T-helper 9 cell (primary cell): ENCODE data around the gene HPSE2.
"Not testable (repeated sequence)": the region's sequence is repeated elsewhere in the genome, so short reads cannot be mapped to it uniquely, and the experiment has no call there.

Source experiments
- DNase-seq: peaks from one replicate; pipeline ENCODE4 v3.0.0-alpha.2; 2020

HPSE2 gene

DNA sequence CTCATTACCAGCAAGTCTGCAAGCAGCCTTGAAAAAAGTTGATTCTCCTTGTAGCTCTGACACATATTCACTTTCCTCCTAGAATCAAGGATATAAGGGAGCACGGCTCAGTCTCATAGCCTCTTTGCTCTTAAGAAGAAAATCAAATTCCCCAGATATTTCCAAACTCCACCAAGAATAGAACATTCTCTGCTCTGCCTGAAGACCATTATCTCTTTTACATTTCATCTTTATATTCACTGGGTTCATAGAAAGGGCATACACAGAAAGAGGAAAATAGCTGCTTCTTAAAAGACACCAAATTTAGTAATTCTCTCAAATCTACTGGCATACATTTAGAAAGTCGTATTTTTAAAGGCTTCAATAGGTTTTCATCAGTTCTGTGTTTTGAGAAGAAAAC, 92.0 kb downstream of the HPSE2 start:
- no peak for DNase-seq

DNA sequence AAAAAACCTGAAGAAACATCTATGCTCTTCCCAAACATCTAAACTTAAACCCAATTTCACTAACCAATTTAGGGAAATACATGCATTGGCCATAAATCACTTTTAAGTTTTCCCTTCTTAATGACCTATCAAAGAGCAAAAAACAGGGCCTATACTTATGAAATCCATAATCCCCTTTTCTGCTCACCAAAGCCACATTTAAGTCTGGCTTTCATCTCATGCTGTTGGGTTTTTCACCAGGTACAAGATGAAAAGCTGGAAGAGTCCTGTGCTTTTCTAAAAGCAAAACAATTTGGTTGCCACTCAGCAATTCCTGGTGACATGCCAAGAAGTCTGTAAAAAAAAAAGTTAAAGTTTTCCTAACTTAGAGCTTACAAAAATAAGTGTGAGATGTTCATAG, 92.6 kb downstream of the HPSE2 start:
- DNase-seq, result no peak

DNA sequence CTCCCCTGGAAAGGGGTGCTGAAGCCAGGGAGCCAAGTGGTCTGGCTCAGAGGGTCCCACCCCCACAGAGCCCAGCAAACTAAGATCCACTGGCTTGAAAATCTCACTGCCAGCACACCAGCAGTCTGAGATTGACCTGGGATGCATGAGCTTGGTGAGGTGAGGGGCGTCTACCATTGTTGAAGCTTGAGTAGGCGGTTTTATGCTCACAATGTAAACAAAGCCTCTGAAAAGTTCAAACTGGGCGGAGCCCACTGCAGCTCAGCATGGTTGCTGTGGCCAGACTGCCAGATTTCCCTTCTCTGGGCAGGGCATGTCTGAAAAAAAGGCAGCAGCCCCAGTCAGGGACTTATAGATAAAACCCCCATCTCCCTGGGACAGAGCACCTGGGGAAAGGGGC, 102.8 kb downstream of the HPSE2 start:
- DNase-seq, result not testable (repeated sequence)

DNA sequence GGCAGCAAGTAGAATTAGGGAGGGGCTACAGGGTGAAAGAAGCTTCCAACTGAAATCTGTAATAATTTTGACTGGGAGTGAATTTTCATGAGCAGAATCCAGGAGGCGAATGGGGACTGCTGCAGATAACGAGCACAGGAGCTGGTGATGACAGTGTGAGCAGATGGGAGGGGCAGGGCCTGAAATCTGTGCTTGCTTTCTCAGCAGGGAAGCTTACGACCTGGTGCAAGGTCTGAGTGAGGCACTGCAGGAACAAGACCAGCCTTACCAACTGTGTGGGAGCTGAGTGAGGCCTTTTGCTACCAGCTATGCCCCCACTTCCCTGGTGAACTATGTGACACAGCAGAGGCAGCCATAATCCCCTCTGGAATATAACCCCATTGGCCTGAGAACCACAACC, 109.8 kb downstream of the HPSE2 start:
- DNase-seq, result no peak

DNA sequence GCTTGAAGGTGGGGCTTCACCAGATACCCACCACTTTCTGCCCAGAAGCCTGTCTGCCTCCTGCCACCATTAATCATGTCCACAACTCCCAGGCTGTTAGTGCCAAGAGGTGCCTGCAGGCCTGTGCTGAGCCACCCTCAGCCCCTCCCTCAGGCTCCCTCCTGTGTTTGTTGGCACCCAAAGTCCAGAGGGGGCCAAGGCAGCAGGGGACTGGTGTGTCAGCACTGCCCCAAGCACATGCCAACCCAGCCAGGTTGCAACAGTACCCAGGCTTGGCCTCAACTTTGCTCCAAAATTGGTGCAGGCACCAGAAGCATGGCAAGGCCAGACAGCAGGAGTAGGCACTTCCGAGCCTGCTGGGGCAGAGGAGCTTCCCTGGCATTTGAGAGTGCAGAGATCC, 111.3 kb downstream of the HPSE2 start:
- no peak for DNase-seq

DNA sequence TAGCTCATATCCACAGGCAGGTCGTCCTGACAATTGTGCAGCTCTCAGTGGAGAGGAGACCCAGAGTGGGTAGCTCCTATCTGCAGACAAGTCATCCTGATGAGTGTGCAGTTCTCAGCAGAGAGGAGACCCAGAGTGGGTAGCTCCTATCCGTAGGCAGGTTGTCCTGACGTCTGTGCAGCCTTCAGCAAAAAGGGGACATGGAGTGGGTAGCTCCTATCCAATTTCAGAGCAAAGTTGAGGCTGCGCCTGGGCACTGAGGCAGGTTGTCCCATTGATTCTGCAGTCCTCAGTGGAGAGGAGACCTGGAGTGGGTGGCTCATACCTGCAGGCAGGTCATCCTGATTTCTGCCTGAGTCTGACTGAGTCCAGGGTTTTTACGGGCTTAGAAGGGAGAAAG, 111.8 kb downstream of the HPSE2 start:
- DNase-seq, result no peak

DNA sequence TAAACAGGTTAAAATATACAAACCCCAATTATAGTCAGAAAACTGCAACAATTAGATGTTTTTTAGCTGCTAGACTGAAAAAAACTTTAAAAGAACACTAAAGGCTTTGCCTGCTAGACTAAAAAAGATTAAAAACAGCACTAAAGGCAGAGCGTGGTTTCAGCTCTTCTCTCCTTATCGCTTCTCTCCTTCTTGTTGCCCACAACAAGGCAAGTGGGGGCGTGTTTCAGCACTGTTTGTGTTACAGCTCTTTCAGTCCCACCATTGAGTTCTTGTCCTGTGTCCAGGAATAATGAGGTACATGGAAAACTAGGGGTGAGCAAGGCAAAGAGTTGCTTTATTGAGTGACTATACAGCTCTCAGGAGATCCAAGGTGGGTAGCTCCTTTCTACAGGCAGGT, 112.3 kb downstream of the HPSE2 start:
- no peak for DNase-seq

DNA sequence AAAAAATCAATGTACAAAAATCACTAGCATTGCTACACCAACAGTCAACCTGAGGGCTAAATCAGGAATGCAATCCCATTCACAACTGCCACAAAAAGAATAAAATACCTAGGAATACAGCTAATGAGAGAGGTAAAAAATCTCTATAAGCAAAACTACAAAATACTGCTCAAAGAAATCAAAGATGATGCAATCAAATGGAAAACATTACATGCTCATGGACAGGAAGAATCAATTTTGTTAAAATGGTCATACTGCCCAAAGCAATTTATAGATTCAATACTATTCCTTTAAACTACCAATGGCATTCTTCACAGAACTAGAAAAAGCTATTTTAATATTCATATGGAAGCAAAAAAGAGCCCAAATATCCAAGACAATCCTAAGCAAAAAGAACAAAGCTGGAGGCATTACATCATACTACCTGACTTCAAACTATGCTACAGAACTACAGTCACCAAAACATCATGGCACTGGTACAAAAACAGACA, 116.3 kb downstream of the HPSE2 start:
- no peak for DNase-seq

DNA sequence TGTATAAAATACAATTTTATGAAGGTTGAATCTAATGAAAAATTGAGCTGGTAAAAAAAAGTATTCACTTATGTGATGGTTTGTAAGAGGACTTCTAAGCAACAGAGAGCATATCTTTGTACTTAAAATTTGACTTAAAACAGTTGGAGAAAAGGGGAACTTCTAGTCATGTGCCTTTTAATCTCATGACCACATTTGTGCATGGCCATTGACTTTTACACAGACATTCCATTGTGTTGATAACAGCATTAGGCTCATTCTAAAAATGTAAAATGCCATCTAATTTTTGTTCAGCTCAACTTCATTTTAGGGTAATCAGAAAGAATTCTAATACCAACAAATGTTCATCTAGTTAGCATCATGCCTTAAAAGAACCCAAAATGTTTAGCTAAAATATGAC, 119.9 kb downstream of the HPSE2 start:
- no peak for DNase-seq

DNA sequence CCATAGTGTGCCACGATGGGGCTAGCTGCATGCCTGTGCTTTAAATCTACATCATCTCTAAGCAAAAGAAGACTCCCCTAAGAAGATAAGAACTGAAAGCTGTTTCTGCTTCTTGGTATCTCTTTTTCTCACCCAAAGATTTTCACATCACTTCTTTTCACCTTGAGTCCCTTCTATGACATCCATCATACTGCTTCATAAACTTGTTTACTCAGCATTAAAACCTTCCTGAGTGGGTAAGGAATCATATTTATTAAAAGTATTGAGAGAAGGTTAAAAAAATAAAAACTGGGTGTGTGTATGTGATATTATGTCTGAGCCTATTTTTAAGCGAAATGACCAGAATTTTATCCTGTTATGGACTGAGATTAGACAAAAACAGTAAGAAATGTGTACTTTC, 150.3 kb downstream of the HPSE2 start:
- DNase-seq, result no peak

DNA sequence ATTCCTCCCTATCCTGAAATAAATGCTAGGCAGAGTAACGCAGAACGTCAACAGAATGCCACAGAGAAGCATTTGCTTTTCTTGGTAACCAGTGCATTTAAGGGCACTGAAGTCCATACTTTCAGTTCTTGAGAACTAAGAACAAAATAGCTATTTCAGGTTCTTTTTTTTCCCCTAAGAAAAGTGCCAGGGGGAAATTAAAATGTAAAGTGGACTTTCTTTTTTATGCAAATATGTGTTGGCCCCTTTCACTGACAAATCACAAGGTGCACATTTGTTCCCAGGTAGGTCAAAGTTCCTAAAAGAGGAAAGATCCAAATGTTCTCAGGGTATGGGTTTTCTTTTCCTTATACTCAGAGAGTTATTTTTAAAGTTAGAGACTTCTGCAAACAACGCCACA, 151.5 kb downstream of the HPSE2 start:
- no peak for DNase-seq

DNA sequence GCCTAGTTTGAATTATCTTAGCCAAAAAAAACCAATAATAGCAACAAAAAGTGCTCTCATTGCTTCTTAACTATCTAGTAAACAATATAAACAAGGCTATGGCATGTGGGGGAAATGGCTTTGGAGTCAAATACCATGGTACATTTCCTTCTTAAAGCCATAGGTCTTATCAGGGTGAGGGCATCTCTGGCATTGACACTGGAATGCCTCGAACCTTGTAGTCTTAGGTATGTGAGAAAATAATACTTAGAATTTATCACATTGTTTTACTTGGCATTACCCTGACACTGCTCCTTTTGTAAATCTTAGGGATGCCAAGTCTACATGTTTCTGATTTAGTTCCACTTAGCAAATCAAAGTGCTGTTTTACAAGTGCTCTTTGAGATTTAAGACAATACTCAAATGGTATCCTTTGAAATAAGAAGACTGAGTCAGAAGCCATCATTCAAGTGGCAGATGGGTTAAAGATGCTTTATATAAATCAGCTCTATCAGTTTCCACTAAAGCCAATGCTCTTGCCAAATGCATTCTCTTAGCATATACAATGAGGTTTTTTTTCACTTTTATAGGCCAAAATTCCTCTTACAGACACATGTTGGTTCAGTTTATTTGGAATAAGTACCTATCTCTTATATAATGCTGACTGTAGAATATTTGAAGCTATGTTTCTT, 155.2 kb downstream of the HPSE2 start:
- no peak for DNase-seq

DNA sequence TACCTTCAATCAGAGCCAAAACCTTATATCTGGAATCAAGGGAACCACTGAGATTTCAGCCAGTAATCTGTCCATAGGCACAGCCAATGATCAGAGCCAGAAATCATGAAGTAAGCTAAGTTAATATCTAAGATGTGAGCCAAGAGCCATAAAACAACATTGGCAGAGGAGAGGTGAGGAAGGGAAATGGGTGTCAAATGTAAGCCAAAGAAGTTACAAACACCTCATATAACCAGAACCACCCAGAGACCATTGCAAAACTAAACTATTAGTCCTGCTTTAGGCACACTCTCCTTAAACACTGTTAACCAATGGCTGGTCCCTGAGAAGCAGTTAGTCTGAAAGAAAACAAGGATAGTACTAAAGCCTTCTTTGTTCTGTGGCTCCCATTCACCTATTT, 173.1 kb downstream of the HPSE2 start:
- DNase-seq, result no peak

DNA sequence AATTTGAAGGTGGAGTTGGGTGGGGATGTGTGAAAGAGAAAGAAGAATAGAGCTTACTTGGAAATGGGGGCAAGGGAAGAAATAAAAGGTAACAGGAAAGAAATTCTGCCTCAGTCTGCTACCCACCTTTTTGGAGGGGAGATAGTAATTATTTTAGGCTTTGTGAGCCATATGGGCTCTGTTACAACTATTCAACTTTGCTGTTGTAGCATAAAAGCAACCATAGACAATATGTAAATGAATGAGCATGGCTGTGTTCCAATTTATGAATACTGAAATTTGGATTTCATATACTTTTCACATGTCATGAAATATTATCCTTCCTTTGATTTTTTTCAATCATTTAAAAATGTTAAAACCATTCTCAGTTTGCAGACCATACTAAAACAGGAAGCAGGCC, 176.9 kb downstream of the HPSE2 start:
- no peak for DNase-seq

DNA sequence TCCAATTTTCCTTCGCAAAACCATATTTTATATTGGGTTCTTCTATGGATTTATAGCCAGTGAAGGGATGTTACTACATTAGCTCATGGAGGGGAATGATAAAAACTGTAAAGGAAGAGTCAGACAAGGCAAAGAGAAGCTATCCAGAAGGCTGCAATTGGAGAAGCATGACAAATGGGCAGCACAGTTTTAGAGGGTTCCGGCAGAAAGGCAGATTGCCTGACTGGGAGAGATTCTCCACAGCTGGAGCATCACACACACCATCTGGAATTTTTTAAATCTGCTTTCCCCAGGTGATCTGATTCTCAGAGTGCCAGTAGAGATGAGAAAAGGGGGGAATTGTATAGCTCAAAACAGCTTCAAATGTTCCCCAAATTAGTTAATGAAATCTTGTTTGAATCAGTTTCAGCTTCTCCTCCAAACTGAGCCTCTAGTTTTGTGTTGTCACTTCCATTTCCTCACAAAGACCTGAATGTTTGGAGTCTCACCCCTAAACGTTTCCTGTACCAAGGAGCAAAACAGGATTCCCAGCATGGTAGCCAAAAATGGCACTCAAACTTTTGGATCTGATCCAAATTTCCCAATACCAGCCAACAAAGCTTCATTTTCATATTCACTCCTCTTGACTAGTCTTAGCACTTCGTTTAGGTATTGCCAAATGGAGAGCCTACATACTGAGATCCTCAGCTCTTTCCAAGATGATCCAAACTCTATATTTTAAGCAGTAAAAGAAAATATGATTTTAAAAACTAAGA, 177.5 kb downstream of the HPSE2 start:
- no peak for DNase-seq

DNA sequence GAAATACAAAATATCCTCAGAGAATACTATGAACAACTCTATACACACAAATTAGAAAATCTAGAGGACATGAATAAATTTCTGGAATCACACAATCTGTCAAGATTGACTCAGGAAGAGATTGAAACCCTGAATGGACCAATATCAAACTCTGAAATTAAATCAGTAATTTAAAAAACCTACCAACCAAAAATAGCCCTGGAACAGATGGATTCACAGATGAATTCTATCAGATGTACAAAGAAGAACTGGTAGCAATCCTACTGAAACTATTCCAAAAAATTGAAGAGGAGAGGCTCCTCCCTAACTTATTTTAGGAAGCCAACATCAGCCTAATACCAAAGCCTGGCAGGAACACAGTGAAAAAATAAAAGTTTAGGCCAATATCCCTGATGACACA, 190.0 kb downstream of the HPSE2 start:
- DNase-seq, result no peak

DNA sequence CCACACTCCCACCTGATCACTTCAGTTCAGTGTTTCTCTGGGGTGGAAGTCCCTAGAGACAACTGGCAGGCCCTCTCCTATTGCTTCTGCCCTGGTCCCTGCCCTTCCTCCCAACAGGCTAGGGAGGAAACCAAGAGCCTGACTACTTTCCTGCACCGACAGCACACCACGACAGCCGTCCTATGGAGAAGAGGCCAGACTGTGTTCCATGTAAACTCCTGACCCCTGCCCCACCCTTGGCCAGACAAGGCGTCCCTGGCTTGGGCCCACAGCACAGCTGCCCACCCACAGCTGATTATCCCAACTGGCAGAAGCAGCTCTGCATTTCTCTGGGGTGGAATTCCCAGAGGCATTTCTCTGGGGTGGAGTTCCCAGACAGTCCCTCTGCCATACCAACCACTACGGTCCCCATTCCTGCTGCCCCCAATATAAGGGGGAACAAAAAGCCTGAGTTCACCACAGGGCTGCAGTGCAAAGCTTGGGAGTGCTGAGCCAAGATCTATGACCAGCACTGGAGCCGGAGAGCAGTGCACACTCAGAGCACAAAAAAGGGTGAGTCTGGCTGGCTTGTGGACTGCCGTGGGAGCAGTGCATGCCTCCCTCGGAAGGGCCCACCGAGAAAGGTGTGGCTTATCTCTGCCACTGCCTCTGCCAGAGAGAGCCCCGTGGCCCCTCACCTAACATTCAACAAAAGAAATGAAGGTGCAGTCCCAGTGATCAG, 193.4 kb downstream of the HPSE2 start:
- no peak for DNase-seq

DNA sequence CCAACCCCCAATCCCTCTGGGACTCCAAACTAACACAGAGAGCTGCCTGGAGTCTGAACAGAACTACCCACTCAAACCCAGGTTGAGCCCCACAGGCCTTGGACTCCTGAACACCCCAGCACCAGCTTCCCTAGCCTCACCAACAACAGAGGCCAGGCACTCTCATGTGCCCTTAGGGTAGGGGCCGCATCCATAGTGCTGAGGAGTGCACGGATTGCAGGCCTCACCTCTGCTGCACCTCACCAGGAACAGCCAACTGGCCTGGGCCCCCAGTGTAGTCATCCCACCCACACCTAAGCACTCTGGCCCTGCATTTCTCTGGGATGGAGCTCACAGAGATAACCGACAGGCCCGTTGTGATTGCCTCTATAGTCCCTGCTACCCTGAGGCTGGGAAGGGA, 194.2 kb downstream of the HPSE2 start:
- DNase-seq, result no peak

DNA sequence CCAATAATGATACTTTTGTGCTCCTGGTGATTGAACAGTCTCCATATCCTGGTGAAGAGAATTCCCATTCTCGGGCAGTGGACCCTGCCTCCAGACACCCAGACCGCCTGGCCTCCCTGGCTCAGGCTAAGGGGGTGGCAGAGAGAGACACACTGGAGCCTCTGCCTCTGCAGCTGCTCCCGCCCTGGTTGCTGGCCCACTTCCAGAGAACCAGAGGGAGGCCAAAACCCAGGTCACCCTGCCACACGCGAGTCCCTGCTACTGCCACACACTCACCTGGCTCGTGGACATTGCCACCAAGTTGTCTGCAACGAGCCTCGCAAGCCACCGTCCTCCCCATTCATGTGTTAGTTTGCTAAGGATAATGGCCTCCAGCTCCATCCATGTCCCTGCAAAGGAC, 221.8 kb downstream of the HPSE2 start:
- DNase-seq, result no peak

DNA sequence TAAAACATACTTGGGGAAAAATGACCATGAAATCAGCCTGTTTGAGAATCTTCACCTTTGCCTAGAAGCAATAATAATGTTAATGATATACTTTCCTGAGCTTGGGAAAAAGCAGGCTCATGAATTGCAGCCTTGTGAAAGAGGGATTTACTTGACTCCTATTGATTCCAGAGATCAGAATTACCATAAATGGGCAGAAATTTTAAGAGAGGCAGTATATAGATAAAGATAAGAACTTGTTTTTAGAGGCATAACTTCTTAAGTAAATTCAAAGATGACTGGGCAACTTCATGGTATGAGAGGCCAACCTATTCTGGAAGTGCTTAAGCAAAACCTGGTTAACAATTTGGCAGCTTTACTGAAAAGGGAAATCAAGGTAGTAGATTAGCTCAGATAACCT, 225.4 kb downstream of the HPSE2 start:
- no peak for DNase-seq

DNA sequence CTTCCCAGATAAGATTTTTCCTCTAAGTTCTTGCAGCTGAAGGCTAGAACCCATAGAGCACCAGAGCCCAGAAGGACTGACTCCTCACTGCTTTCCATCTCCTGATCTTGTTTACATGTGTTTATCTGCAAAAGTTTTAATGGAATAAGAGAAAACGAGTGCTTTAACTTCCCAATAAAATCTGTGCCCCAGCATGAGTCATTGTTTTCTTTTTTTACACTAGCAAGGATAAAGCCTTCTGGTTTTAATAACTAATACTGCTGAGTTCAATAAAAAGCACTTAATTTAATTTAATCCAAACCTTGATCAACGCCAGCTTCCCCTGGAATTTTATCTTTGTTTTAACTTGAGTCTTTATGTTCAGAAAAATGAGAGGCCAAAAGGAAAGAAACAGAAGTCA, 227.6 kb downstream of the HPSE2 start:
- DNase-seq, result no peak

DNA sequence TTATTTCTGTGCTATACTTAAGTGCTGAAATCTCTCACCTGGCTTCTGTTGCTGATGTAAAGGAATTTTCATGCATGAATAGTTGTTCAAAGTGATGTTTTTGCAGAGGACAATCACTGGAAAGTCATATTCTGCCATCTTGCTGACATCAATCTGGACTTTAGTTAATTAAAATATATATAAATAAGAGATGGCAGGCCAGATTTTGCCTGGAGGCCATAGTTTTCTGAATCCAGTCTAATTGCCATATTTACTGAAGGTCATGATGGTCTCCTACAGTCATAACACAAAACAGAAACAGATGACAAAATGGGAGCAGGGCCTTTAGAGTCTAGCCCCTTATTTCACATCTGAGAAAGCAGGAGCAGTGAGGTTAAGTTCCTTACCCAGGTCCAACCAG, 228.2 kb downstream of the HPSE2 start:
- DNase-seq, result no peak

DNA sequence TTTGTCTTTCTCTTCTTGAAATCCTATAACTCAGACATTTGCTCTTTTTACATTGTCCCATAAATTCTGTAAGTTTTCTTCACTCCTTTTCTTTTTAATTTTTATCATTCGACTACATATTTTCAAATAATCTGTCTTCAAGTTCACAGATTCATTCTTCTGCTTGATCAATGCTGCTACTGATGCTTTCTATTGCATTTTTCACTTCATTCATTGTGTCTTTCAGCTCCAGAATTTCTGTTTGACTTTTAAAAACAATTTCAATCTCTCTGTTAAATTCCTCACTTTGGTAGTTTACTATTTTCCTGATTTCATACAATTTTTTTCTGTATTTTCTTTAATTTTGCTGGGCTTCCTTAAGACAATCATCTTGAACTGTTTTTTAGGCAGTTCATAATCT, 230.4 kb downstream of the HPSE2 start:
- DNase-seq, result no peak

DNA sequence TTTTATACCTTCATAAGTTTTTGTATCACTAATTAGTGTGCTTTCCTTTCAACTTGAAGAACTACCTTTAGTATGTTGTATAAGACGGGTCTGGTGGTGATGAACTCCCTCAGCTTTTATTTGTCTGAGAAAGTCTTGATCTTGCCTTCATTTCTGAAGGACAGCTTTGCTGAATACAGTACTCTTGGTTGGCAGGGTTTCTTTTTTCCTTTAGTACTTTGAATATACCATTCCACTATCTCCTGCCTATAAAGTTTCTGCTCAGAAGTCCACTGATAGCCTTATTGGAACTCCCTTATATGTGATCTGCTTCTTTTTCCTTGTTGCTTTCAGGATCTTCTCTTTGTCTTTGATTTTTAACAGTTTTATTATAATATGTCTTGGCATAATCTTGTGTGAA, 230.9 kb downstream of the HPSE2 start:
- DNase-seq, result no peak
